ENCODE data around the gene ITGAX. TPM values are rescaled to one million over a fixed set of nuclear protein-coding genes. Genes with fewer than 3 reads are reported as not detected.
"Not testable (repeated sequence)": the region's sequence is repeated elsewhere in the genome, so short reads cannot be mapped to it uniquely, and the experiment has no call there.

The ITGAX gene
- total RNA-seq, 1 donor from 2014 or later, result not detected

GRCh38 chr16:31416371-31416770 is 61.4 kb downstream of the ITGAX start:
- FAIRE-seq, result no peak

DNA sequence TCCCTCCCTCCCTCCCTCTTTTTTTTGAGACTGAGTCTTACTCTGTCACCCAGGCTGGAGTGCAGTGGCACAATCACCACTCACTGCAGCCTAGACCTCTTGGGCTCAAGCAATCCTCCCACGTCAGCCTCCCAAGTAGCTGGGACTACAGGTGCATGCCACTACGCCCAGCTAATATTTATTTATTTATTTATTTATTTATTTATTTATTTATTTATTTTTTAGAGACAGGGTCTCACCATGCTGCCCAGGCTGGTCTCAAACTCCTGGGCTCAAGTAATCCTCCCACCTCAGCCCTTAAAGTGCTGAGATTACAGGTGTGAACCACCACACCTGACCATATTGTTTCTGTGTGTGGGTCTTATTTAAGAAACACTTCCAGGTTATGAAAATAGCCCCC is 62.1 kb downstream of the ITGAX start:
- H3K27me3 ChIP-seq (ENCODE audit: control insufficient read depth, insufficient read depth, low read length); H3K4me3 ChIP-seq (ENCODE audit: low read depth, low read length); FAIRE-seq; DNase-seq (ENCODE audit: low read depth); H3K36me3 ChIP-seq (ENCODE audit: control insufficient read depth, insufficient read depth, low read length): not testable (repeated sequence)

More at GRCh38 chr16:31416371-31416770, 61.4 kb downstream of the ITGAX start:
- Histone ChIP-seq H3K36me3 (ENCODE audit: control insufficient read depth, insufficient read depth, low read length) (no peaks in the 10 kb centered on the region), H3K27me3 (ENCODE audit: control insufficient read depth, insufficient read depth, low read length) (no peaks in the 10 kb centered on the region), H3K4me3 (ENCODE audit: low read depth, low read length) (no peak overlapping the region)
- no peak for TF ChIP-seq CTCF (IDR thresholded peaks at IDR 0.05; ENCODE audit: insufficient read depth, low read length, severe bottlenecking)
- DNase-seq (ENCODE audit: low read depth), result no peak

- FAIRE-seq (no peak), DNase-seq (ENCODE audit: low read depth) (no peak)
- H3K27me3 ChIP-seq (ENCODE audit: control insufficient read depth, insufficient read depth, low read length), result no peaks in the 10 kb centered on the region
Observed at GRCh38 chr16:31417916-31418315, 62.9 kb downstream of the ITGAX start.

GRCh38 chr16:31420037-31420436 is 65.1 kb downstream of the ITGAX start:
- Histone ChIP-seq H3K36me3 (ENCODE audit: control insufficient read depth, insufficient read depth, low read length) (no peaks in the 10 kb centered on the region), H3K4me3 (ENCODE audit: low read depth, low read length) (no peak overlapping the region), H3K27me3 (ENCODE audit: control insufficient read depth, insufficient read depth, low read length) (no peaks in the 10 kb centered on the region)
- FAIRE-seq (no peak), DNase-seq (ENCODE audit: low read depth) (no peak)
- TF ChIP-seq CTCF (IDR thresholded peaks at IDR 0.05; ENCODE audit: insufficient read depth, low read length, severe bottlenecking), result no peak

More at GRCh38 chr16:31417916-31418315, 62.9 kb downstream of the ITGAX start:
- no peaks in the 10 kb centered on the region for H3K36me3 ChIP-seq (ENCODE audit: control insufficient read depth, insufficient read depth, low read length)
- no peak for TF ChIP-seq CTCF (IDR thresholded peaks at IDR 0.05; ENCODE audit: insufficient read depth, low read length, severe bottlenecking)
- no peak overlapping the region for H3K4me3 ChIP-seq (ENCODE audit: low read depth, low read length)

DNA sequence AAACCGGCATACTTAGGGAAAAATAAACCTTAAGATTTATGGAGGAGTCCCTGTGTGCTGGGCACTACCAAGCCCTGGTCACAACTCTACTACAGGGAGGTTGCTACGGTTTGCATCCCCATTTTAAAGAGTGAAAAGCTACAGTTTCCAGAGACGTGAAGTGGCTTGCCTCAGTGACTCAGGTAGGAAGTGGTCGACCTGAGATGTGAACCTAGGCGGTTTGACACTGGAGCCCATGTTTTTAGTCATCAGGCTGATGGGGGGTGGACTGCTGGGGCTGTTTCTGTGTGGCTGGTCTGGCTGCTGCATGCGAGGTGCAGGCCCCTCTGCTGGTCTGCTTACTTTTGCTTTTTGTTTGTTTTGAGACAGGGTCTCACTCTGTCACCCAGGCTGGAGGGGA is 66.6 kb downstream of the ITGAX start:
- FAIRE-seq (no peak), DNase-seq (ENCODE audit: low read depth) (peak; percentile 65)
- TF ChIP-seq CTCF (IDR thresholded peaks at IDR 0.05; ENCODE audit: insufficient read depth, low read length, severe bottlenecking), result no peak
- H3K4me3 ChIP-seq (ENCODE audit: low read depth, low read length), result no peak overlapping the region
- no peaks in the 10 kb centered on the region for H3K27me3 ChIP-seq (ENCODE audit: control insufficient read depth, insufficient read depth, low read length)
- H3K36me3 ChIP-seq (ENCODE audit: control insufficient read depth, insufficient read depth, low read length), result no peaks in the 10 kb centered on the region

- FAIRE-seq (no peak), DNase-seq (ENCODE audit: low read depth) (no peak)
- Histone ChIP-seq H3K36me3 (ENCODE audit: control insufficient read depth, insufficient read depth, low read length) (no peaks in the 10 kb centered on the region), H3K4me3 (ENCODE audit: low read depth, low read length) (no peak overlapping the region), H3K27me3 (ENCODE audit: control insufficient read depth, insufficient read depth, low read length) (no peaks in the 10 kb centered on the region)
- no peak for TF ChIP-seq CTCF (IDR thresholded peaks at IDR 0.05; ENCODE audit: insufficient read depth, low read length, severe bottlenecking)
Observed at GRCh38 chr16:31423241-31423640, 68.3 kb downstream of the ITGAX start.
